Measurements from ENCODE around the gene GRID1. TPM values are rescaled to one million over a fixed set of nuclear protein-coding genes. Genes with fewer than 3 reads are reported as not detected.

Gene GRID1
- total RNA-seq, 1 donor from 2014 or later, result not detected

GRCh38 chr10:86073199-86073977 lies 293.2 kb downstream of the GRID1 start:
- TF ChIP-seq CTCF (IDR thresholded peaks at IDR 0.05), result no peak
- Mint-ChIP-seq H3K27me3 (peaks cover 5% of the 10 kb centered on the region), H3K36me3 (ENCODE audit: low read depth) (no peaks in the 10 kb centered on the region), H3K4me1 (no peaks in the 10 kb centered on the region), H3K27ac (no peak overlapping the region), H3K9me3 (no peaks in the 10 kb centered on the region), H3K4me3 (no peak overlapping the region)
- POLR2A ChIA-PET, result no interaction called here
- intact Hi-C loops (cut with micrococcal nuclease), result no loop called here
- ATAC-seq (ENCODE audit: low read depth) (no peak), DNase-seq (no peak)
- CTCF ChIA-PET, result no interaction called here

GRCh38 chr10:86072413-86072812 lies 294.2 kb downstream of the GRID1 start:
- Mint-ChIP-seq H3K9me3 (no peaks in the 10 kb centered on the region), H3K27ac (no peak overlapping the region), H3K4me1 (no peaks in the 10 kb centered on the region), H3K4me3 (no peak overlapping the region), H3K27me3 (peaks cover 3% of the 10 kb centered on the region), H3K36me3 (ENCODE audit: low read depth) (no peaks in the 10 kb centered on the region)
- ATAC-seq (ENCODE audit: low read depth) (no peak), DNase-seq (no peak)
- ChIA-PET POLR2A (no interaction called here), CTCF (no interaction called here)
- no peak for TF ChIP-seq CTCF (IDR thresholded peaks at IDR 0.05)
- intact Hi-C loops (cut with micrococcal nuclease), result no loop called here

- intact Hi-C loops (cut with micrococcal nuclease), result no loop called here
- no peak for TF ChIP-seq CTCF (IDR thresholded peaks at IDR 0.05)
- Mint-ChIP-seq H3K27ac (no peak overlapping the region), H3K4me3 (no peak overlapping the region), H3K9me3 (no peaks in the 10 kb centered on the region), H3K36me3 (ENCODE audit: low read depth) (no peaks in the 10 kb centered on the region), H3K4me1 (no peaks in the 10 kb centered on the region), H3K27me3 (peaks cover 3% of the 10 kb centered on the region)
- ChIA-PET POLR2A (no interaction called here), CTCF (no interaction called here)
- ATAC-seq (ENCODE audit: low read depth) (no peak), DNase-seq (no peak)
Measured at GRCh38 chr10:86071758-86072157, 294.8 kb downstream of the GRID1 start.

GRCh38 chr10:86071145-86071544 lies 295.4 kb downstream of the GRID1 start:
- intact Hi-C loops (cut with micrococcal nuclease), result no loop called here
- Mint-ChIP-seq H3K9me3 (no peaks in the 10 kb centered on the region), H3K4me1 (no peaks in the 10 kb centered on the region), H3K4me3 (no peak overlapping the region), H3K27ac (no peak overlapping the region), H3K36me3 (ENCODE audit: low read depth) (no peaks in the 10 kb centered on the region), H3K27me3 (peaks cover 4% of the 10 kb centered on the region)
- no peak for TF ChIP-seq CTCF (IDR thresholded peaks at IDR 0.05)
- DNase-seq (no peak), ATAC-seq (ENCODE audit: low read depth) (no peak)
- POLR2A ChIA-PET, result no interaction called here
- CTCF ChIA-PET, result no interaction called here

- TF ChIP-seq CTCF (IDR thresholded peaks at IDR 0.05), result no peak
Measured at GRCh38 chr10:86070278-86070677, 296.3 kb downstream of the GRID1 start.

More at GRCh38 chr10:86070278-86070677, 296.3 kb downstream of the GRID1 start:
- intact Hi-C loops (cut with micrococcal nuclease), result no loop called here
- POLR2A ChIA-PET, result no interaction called here
- CTCF ChIA-PET, result no interaction called here
- Mint-ChIP-seq H3K36me3 (ENCODE audit: low read depth) (no peaks in the 10 kb centered on the region), H3K27ac (no peak overlapping the region), H3K27me3 (peaks cover 9% of the 10 kb centered on the region), H3K9me3 (no peaks in the 10 kb centered on the region), H3K4me3 (no peak overlapping the region), H3K4me1 (no peaks in the 10 kb centered on the region)
- no peak for ATAC-seq (ENCODE audit: low read depth)
- no peak for DNase-seq

All from activated B cell treated with CpG ODN at 0.5 μM for 24 hours (primary cell).